Measurements from ENCODE around the gene CAMSAP1.

The CAMSAP1 gene

DNA sequence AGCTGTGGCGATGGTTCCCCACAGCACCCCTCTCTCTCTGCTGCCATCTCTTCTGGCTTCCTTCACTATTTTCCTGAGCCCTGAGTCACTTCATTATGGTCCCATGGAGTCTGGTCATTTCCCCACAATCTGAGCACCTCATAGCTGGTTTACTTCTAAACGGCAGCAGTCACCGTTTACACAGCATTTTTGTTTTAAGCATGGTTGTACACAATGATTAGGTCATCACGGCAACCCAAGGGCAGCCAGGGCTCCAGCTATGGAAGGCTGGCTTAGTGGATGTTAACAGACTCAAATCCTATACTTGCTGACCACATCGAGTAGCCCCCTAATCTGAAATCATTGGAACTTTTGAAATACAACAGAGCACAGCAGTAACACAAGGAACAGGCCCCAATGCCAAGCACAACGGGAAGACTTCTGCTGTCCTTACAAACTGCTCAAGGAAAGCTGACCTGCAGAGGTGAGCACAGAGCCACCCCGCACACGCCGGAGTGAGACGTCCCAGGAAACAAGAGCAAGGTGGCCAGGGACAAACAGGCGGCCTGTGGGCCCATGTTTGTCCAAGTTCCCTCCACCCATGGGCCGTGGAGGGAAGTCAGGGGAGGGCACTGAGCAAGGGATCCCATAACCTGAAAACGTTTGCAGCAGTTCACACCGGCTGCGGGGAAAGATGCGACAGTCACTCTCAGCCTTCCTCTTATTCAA is 22.9 kb downstream of the CAMSAP1 start:
- no peaks in the 10 kb centered on the region for H3K9me3 ChIP-seq (ENCODE audit: low read length)
- peaks cover 31% of the 10 kb centered on the region for H3K36me3 ChIP-seq (ENCODE audit: insufficient read depth, low read length)
- no peaks in the 10 kb centered on the region for H3K27me3 ChIP-seq (ENCODE audit: insufficient read depth, low read length)
- peaks cover 14% of the 10 kb centered on the region for H3K4me1 ChIP-seq (ENCODE audit: insufficient read depth, low read length)
- H3K4me3 ChIP-seq (ENCODE audit: low read length): no peak overlapping the region
- no peak overlapping the region for H2AFZ ChIP-seq (ENCODE audit: low read depth, low read length)

DNA sequence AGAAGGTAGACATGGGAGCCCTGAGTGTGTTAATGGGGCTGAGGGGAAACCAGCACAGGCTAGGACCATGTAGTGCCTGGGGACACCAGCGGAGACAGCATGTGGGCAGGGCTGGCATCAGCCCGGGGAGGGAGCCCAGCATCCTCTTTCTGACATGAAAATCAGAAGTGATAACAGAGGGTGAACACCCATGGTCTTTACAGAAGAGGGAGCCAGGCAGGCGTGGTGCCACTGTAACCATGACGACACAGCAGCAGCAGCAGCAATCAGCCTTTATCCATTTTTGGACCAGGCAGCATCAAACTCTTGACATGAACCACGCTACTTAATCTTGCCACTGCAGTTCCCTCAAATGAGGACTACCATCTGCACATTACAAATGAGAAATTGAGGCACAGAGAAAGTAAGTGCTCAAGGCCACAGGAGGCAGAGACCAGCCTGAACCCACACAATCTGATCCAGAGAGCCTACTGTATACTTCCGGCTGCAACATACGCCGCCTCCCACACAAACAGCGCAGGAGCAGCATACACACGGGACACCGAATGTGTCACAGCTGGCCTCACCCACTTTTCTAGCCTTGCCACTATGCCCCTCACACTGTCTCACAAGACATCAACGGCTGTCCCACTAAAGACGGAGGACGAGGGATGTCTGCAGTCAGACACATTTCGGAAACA is 23.8 kb downstream of the CAMSAP1 start:
- H3K27me3 ChIP-seq (ENCODE audit: insufficient read depth, low read length): no peaks in the 10 kb centered on the region
- H3K4me3 ChIP-seq (ENCODE audit: low read length): no peak overlapping the region
- no peak overlapping the region for H2AFZ ChIP-seq (ENCODE audit: low read depth, low read length)
- H3K36me3 ChIP-seq (ENCODE audit: insufficient read depth, low read length): peaks cover 36% of the 10 kb centered on the region
- peaks cover 14% of the 10 kb centered on the region for H3K4me1 ChIP-seq (ENCODE audit: insufficient read depth, low read length)
- H3K9me3 ChIP-seq (ENCODE audit: low read length): no peaks in the 10 kb centered on the region

DNA sequence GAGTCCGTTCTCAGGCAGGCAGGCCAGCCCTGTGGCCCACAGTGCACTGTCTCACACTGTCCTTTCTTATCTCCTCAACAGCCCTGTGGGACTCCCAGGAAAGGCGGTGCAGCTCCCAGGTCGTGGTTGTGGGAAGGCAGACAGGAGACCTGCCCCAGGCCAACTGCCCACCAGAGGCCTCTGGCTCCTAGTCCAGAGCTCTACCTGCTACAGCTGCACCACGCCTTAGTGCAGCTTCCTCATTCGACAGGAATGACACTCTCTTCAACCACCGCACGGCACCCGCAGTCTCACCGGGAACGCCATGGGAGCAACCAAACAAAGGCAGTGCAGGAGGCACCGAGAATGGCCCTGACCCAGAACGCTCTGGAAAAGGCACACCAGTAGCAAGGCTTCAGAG is 25.3 kb downstream of the CAMSAP1 start:
- H3K4me3 ChIP-seq (ENCODE audit: low read length): no peak overlapping the region
- H3K4me1 ChIP-seq (ENCODE audit: insufficient read depth, low read length): peaks cover 7% of the 10 kb centered on the region

DNA sequence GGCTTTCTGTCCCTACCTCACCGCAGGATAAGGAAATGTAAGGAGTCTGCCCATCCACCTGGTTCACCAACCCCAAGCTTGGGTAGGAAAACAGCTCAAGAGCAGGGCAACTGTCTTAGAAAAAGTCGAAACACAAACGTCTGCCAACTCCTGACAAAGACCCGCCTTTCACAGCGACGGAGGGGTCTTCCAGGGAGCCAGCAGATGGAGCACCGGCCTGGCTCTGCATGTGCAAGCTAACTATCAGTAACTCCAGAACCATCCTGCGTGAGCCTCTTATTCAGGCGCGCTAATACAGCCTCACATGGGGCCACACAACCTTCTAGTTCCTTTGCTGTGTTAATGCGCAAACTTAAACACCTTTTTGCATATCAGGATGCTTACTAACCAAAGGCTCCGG is 26.9 kb downstream of the CAMSAP1 start:
- Histone ChIP-seq H3K4me1 (ENCODE audit: insufficient read depth, low read length) (no peaks in the 10 kb centered on the region), H2AFZ (ENCODE audit: low read depth, low read length) (no peak overlapping the region), H3K36me3 (ENCODE audit: insufficient read depth, low read length) (peaks cover 41% of the 10 kb centered on the region), H3K4me3 (ENCODE audit: low read length) (no peak overlapping the region), H3K27me3 (ENCODE audit: insufficient read depth, low read length) (no peaks in the 10 kb centered on the region), H3K9me3 (ENCODE audit: low read length) (no peaks in the 10 kb centered on the region)

More for the DNA sequence above, 25.3 kb downstream of the CAMSAP1 start:
- H2AFZ ChIP-seq (ENCODE audit: low read depth, low read length): no peak overlapping the region
- H3K27me3 ChIP-seq (ENCODE audit: insufficient read depth, low read length): no peaks in the 10 kb centered on the region
- H3K9me3 ChIP-seq (ENCODE audit: low read length): no peaks in the 10 kb centered on the region
- H3K36me3 ChIP-seq (ENCODE audit: insufficient read depth, low read length): peaks cover 38% of the 10 kb centered on the region

DNA sequence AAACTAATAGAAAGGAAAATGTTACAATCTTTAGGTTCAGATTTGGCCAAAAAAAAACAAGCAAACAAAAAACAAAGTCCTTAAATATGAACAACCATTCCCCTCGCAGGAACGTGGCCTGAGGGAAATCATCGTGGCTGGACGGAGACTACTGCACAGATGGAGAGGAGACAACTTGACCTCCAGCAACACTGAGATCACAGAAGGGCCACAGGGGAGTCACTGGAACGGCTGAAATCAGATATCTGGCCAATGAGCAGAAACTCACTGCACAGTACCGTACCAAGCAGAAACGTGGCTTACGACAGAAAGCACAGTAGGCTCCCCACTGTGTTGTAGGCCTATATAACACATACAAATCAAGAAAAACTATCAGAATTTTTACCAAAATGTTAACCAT is 27.7 kb downstream of the CAMSAP1 start:
- peaks cover 41% of the 10 kb centered on the region for H3K36me3 ChIP-seq (ENCODE audit: insufficient read depth, low read length)
- H2AFZ ChIP-seq (ENCODE audit: low read depth, low read length): no peak overlapping the region
- H3K27me3 ChIP-seq (ENCODE audit: insufficient read depth, low read length): no peaks in the 10 kb centered on the region
- H3K9me3 ChIP-seq (ENCODE audit: low read length): no peaks in the 10 kb centered on the region
- no peaks in the 10 kb centered on the region for H3K4me1 ChIP-seq (ENCODE audit: insufficient read depth, low read length)
- no peak overlapping the region for H3K4me3 ChIP-seq (ENCODE audit: low read length)

DNA sequence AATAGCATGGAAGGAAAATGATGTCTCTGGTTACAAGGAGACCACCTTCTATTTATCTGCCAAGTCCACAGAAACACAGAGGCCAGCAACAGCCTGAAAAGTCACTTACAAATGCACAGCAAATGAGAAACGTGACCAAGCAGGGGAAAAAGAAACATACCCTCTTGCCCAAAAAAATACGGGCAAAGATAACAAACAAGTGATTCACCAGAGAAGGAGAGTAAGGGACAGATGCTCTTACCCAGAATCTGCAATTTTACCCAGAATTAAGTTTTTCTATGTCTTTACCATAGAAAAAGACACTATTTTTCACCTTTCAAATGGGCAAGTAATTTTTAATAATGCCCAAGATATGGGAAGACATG is 28.1 kb downstream of the CAMSAP1 start:
- no peaks in the 10 kb centered on the region for H3K9me3 ChIP-seq (ENCODE audit: low read length)

DNA sequence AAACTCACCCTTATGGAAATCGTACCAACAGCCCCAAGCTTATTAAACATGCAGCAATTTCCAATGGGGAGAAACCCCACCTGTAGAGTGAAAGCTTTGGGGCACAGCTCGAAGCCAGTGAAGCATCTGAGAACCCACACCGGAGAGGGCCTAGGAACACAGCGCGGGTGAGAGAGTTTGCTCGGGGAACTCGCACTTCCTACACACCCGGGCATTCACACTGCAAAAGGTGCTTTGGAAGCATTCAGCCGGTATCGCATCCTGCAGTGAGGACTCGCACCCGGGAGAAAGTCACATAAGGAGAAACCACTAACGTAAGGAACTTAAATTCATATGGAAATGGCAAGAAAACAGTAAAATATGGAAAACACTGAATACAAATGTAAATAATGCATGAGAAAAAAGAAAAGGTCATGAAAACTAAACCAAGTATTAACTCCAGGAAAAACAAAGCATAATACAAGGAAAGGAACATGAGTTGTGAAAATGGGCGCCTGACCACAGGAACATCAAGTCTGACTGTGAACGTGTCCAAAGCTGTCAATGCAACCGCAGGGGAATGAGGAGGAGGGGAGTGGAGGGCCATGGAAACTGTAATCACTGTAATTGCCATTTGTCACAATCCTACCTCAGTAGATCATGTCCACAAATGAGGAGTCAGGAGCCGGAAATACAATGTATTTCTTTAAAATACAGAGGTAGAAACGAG is 28.7 kb downstream of the CAMSAP1 start:
- Histone ChIP-seq H3K4me1 (ENCODE audit: insufficient read depth, low read length) (no peaks in the 10 kb centered on the region), H3K4me3 (ENCODE audit: low read length) (no peak overlapping the region), H3K9me3 (ENCODE audit: low read length) (no peaks in the 10 kb centered on the region), H3K36me3 (ENCODE audit: insufficient read depth, low read length) (peaks cover 41% of the 10 kb centered on the region), H2AFZ (ENCODE audit: low read depth, low read length) (no peak overlapping the region), H3K27me3 (ENCODE audit: insufficient read depth, low read length) (no peaks in the 10 kb centered on the region)

More for the DNA sequence above, 28.1 kb downstream of the CAMSAP1 start:
- H3K36me3 ChIP-seq (ENCODE audit: insufficient read depth, low read length): peaks cover 41% of the 10 kb centered on the region
- H2AFZ ChIP-seq (ENCODE audit: low read depth, low read length): no peak overlapping the region
- H3K4me1 ChIP-seq (ENCODE audit: insufficient read depth, low read length): no peaks in the 10 kb centered on the region
- H3K4me3 ChIP-seq (ENCODE audit: low read length): no peak overlapping the region
- no peaks in the 10 kb centered on the region for H3K27me3 ChIP-seq (ENCODE audit: insufficient read depth, low read length)

DNA sequence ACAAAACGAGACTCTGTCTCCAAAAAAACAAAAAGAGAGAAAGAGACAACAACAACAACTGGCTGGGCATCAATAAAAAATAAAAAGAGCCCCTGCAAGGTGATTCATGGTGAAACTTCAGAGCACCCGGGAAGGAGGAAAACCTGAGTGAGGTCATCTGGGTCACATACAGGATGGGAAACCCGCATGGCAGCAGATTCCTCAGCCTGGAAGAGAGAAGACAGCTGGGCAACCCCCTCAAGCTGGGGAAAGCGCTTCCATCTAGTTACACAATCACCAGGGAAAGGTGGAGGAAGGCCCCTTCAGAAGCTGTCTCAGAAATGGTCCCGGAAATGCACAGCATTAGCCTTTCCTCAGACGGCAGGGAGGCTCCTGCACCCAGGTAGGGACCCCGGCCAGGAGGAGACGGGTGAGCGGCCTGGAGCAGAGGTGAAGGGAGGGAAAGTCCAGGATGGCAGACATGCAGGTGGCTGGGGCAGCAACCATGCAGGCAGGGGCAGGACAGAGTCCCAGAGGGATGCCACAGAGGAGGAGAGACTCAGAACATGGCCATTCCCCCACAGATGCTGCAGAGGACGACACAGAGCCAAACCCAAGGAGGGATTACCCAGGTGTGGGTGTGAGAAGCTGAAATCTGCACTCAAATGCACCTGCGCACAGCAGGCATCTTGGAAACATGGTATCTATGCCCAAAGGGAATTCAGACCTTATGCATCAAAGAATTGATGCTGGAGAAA is 29.4 kb downstream of the CAMSAP1 start:
- peaks cover 40% of the 10 kb centered on the region for H3K36me3 ChIP-seq (ENCODE audit: insufficient read depth, low read length)
- no peak overlapping the region for H2AFZ ChIP-seq (ENCODE audit: low read depth, low read length)
- H3K27me3 ChIP-seq (ENCODE audit: insufficient read depth, low read length): no peaks in the 10 kb centered on the region
- H3K4me1 ChIP-seq (ENCODE audit: insufficient read depth, low read length): no peaks in the 10 kb centered on the region
- no peaks in the 10 kb centered on the region for H3K9me3 ChIP-seq (ENCODE audit: low read length)
- no peak overlapping the region for H3K4me3 ChIP-seq (ENCODE audit: low read length)

DNA sequence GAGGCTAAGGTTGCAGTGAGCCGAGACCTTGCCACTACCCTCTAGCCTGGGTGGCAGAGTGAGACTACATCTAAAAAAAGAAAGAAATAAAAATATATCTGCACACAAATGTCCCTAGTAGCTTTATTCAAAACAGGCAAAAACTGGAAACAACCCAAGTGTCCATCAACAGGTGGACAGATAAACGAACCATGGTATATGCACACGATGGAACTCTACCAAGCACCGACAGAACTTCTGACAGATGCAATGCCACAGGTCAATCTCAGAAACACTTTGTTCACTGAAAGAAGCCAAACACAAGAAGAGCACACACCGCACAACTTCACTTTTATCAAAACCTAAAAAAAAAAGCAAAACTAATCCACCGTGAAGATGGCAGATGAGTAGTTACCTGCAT is 30.4 kb downstream of the CAMSAP1 start:
- Histone ChIP-seq H3K36me3 (ENCODE audit: insufficient read depth, low read length) (peaks cover 30% of the 10 kb centered on the region), H3K4me1 (ENCODE audit: insufficient read depth, low read length) (no peaks in the 10 kb centered on the region), H2AFZ (ENCODE audit: low read depth, low read length) (no peak overlapping the region), H3K9me3 (ENCODE audit: low read length) (no peaks in the 10 kb centered on the region), H3K27me3 (ENCODE audit: insufficient read depth, low read length) (no peaks in the 10 kb centered on the region), H3K4me3 (ENCODE audit: low read length) (no peak overlapping the region)

DNA sequence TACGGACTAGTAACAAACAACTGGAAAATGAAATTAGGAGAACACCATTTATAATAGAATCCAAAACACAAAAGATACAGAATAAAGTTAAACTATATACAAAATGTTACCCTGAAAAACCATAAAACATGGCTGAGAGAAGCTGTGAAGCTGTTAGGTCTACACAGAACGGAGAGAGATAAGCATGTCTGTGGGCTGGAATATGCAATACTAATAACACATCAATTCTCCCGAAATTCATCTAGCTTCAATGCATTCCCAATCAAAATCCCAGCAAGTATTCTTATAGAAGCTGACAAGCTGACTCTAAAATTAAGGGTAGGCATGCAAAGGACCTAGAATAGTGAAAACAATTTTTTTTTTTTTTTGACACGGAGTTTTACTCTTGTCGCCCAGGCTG is 32.5 kb downstream of the CAMSAP1 start:
- H2AFZ ChIP-seq (ENCODE audit: low read depth, low read length): no peak overlapping the region
- H3K4me3 ChIP-seq (ENCODE audit: low read length): no peak overlapping the region
- no peaks in the 10 kb centered on the region for H3K9me3 ChIP-seq (ENCODE audit: low read length)
- H3K4me1 ChIP-seq (ENCODE audit: insufficient read depth, low read length): no peaks in the 10 kb centered on the region
- H3K27me3 ChIP-seq (ENCODE audit: insufficient read depth, low read length): no peaks in the 10 kb centered on the region
- H3K36me3 ChIP-seq (ENCODE audit: insufficient read depth, low read length): peaks cover 18% of the 10 kb centered on the region

DNA sequence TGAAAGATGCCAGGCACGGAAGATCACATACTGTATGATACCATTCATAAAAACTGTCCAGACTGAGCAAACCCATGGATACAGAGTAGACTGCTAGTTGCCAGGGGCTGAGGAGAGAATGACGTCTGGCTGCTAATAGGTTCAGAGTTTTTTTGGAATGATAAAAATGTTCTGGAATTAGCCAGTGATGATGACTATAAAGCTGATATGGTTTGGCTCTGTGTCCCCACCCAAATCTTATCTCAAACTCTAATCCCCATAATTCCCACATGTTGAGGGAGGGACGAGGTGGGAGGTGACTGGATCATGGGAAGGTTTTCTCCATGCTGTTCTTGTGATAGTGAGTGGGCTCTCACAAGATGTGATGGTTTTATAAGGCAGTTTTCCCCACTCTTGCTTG is 37.4 kb downstream of the CAMSAP1 start:
- H3K4me3 ChIP-seq (ENCODE audit: low read length): no peak overlapping the region
- no peaks in the 10 kb centered on the region for H3K9me3 ChIP-seq (ENCODE audit: low read length)
- no peak overlapping the region for H2AFZ ChIP-seq (ENCODE audit: low read depth, low read length)
- H3K27me3 ChIP-seq (ENCODE audit: insufficient read depth, low read length): no peaks in the 10 kb centered on the region
- H3K4me1 ChIP-seq (ENCODE audit: insufficient read depth, low read length): peaks cover 3% of the 10 kb centered on the region
- peaks cover 8% of the 10 kb centered on the region for H3K36me3 ChIP-seq (ENCODE audit: insufficient read depth, low read length)

DNA sequence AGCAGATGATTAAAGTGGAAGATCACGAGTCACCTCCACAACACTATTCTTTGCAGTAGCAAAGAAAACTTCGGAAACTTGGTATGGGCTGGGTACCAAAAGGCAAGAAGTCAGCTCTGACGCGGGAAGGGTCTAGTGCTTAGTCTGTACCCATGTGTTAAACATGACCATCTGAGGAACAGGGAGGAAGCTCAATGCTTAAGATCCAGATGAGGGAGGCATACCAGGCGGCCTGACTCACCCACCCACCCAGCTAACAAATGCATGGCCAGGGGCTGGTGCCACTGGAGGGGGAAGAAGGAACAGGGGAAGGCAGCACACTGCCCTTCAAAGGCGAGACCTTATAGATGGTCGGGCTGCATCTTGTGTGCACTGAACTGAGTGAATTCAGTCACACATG is 41.8 kb downstream of the CAMSAP1 start:
- Histone ChIP-seq H3K4me3 (ENCODE audit: low read length) (no peak overlapping the region), H2AFZ (ENCODE audit: low read depth, low read length) (no peak overlapping the region), H3K4me1 (ENCODE audit: insufficient read depth, low read length) (peaks cover 3% of the 10 kb centered on the region), H3K27me3 (ENCODE audit: insufficient read depth, low read length) (no peaks in the 10 kb centered on the region), H3K36me3 (ENCODE audit: insufficient read depth, low read length) (peaks cover 32% of the 10 kb centered on the region), H3K9me3 (ENCODE audit: low read length) (peaks cover 2% of the 10 kb centered on the region)

Data from neuron (in vitro differentiated cells).